Measurements from ENCODE around the gene ZNF26.

Gene ZNF26

GRCh38 chr12:133063556-133063955, 77.4 kb downstream of the ZNF26 start:
- DNase-seq = no peak

DNA sequence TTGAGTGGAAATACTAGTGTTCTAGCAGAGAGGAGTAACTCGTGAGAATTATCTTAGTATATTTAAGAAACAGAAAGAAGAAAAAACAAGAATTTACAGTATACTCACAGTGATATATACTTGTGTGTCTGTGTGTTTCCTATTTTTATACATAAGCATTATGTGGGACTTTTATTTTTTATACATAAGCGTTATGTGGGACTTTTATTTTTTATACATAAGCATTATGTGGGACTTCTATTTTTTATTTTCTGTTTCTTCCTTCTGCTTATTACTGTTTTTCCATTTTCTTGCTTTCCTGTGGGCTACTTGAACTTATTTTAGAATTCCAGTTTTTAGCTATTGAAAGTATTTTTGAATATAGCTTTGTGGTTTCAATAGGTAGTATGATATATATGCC, 87.7 kb downstream of the ZNF26 start:
- DNase-seq = no peak

All from SIG-M5 (cell line).